Esophagus muscularis mucosa (tissue), 4 donors: ENCODE results near the gene POLR3C. TPM values are rescaled to one million over a fixed set of nuclear protein-coding genes. Genes with fewer than 3 reads are reported as not detected.
"Not testable (repeated sequence)": the region's sequence is repeated elsewhere in the genome, so short reads cannot be mapped to it uniquely, and the experiment has no call there.

Source experiments
- DNase-seq: peaks from one replicate; pipeline ENCODE4 v3.0.0-alpha.2; 2017; ENCODE audit errors: extremely low spot score
- H3K27ac ChIP-seq, 4 donors: fragments of 200-600 bp; sonication (generic); replicated peaks in 1 of 4; 1 replicate in 3 of 4; 2 replicates in 1 of 4; pipeline ENCODE4 v1.5.1; 2016 to 2019; ENCODE audit warnings: mild to moderate bottlenecking in 1 of 4
- H3K27me3 ChIP-seq, 4 donors: fragments of 200-600 bp; sonication (generic); one replicate each; pipeline versions ENCODE4 v1.5.1 to v1.6.0; 2016 to 2019
- H3K36me3 ChIP-seq, 4 donors: fragments of 200-600 bp; sonication (generic); one replicate each; pipeline ENCODE4 v1.5.1; 2016 to 2019
- H3K4me1 ChIP-seq, 4 donors: fragments of 200-600 bp; sonication (generic); one replicate each; pipeline ENCODE4 v1.5.1; 2016 to 2019
- H3K4me3 ChIP-seq, 4 donors: fragments of 200-600 bp; sonication (generic); 1 replicate in 2 of 4; 2 replicates in 2 of 4; pipeline ENCODE4 v1.5.1; 2016 to 2019; ENCODE audit warnings: mild to moderate bottlenecking in 4 of 4, moderate library complexity in 1 of 4
- H3K9me3 ChIP-seq, 4 donors: fragments of 200-600 bp; sonication (generic); 1 replicate in 3 of 4; 2 replicates in 1 of 4; pipeline ENCODE4 v1.5.1; 2016 to 2019
- CTCF ChIP-seq, 3 experiments: fragments of 200-600 bp in 2 of 3; fragments of 450-650 bp in 1 of 3; sonication (generic) in 2 of 3; IDR thresholded peaks; one replicate each; pipeline ENCODE4 v1.5.1; 2017 to 2019; ENCODE audit warnings: antibody characterized with exemption in 3 of 3, mild to moderate bottlenecking in 2 of 3, moderate library complexity in 1 of 3
- EP300 ChIP-seq: sonication (generic); formaldehyde crosslinking; IDR thresholded peaks from one replicate; pipeline ENCODE4 v1.6.1; 2017; ENCODE audit warnings: antibody characterized with exemption
- POLR2A ChIP-seq: fragments of 450-650 bp; IDR thresholded peaks from one replicate; pipeline ENCODE4 v1.6.1; 2017; ENCODE audit warnings: antibody characterized with exemption, moderate library complexity, mild to moderate bottlenecking, low read depth
- POLR2AphosphoS5 ChIP-seq, 2 donors: sonication (generic); formaldehyde crosslinking; IDR thresholded peaks; one replicate each; pipeline ENCODE4 v1.6.1; 2017; ENCODE audit warnings: antibody characterized with exemption in 2 of 2
- WGBS: methylation state at CpG from one replicate; pipeline ENCODE4 v1.1.5; 2018; 5-methylcytosine and 5-hydroxymethylcytosine counted together
- intact Hi-C: fragments of 100-400 bp; cut with DNase I; formaldehyde crosslinking; loops from one replicate; pipeline ENCODE4 v1.15.1; 2023
- total RNA-seq, 4 donors: library from RNA; depleted of rRNA; stranded (reverse); fragments of >200 nt; gene quantifications; one replicate each; pipeline versions ENCODE4 v1.1.0 to v1.2.1, GENCODE V29; 2016

Gene POLR3C
- total RNA-seq, 4 donors from 2014 or later = 22.3 to 34.1 (median 27.8) TPM

DNA sequence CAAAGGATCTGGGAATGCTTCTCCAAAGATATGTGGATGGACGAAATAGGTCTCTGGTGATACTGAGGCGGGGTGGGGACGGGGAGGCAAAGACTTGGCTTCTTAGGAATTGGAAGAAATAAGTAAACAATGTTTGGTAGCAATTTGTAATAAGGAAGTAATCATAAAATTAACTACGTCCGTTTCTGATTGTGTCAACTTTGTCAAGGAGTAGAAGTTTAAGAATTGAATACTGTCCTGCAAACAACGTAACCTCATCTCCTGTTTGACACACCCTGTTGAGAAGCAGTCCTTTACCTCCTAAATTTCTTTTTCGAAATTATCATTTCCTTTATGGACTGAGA, 471 bp downstream of the POLR3C start:
- H3K9me3 ChIP-seq = no peaks in the 10 kb centered on the region
- WGBS = 1% methylated on average over 7 of the region's 7 CpGs
- H3K36me3 ChIP-seq = peaks cover 16 to 40% (median 35%) of the 10 kb centered on the region in 4 donors
- intact Hi-C loops = loop anchor here (10.0 kb wide), 1 partner anchor 70 kb away; no protein-coding TSS in a partner anchor
- H3K27ac ChIP-seq = peak overlapping the region; percentile 90 to 95 (median 90)
- peaks cover 8 to 28% (median 26%) of the 10 kb centered on the region in 4 donors for H3K4me1 ChIP-seq
- DNase-seq = no peak
- TF ChIP-seq POLR2AphosphoS5 (IDR thresholded peaks at IDR 0.05) = no peak
- TF ChIP-seq POLR2A = no peak
- TF ChIP-seq EP300 = no peak
- no peak for TF ChIP-seq CTCF (IDR thresholded peaks at IDR 0.05)
- H3K4me3 ChIP-seq = peak overlapping the region; percentile 65 to 89 (median 84)
- H3K27me3 ChIP-seq = no peaks in the 10 kb centered on the region

DNA sequence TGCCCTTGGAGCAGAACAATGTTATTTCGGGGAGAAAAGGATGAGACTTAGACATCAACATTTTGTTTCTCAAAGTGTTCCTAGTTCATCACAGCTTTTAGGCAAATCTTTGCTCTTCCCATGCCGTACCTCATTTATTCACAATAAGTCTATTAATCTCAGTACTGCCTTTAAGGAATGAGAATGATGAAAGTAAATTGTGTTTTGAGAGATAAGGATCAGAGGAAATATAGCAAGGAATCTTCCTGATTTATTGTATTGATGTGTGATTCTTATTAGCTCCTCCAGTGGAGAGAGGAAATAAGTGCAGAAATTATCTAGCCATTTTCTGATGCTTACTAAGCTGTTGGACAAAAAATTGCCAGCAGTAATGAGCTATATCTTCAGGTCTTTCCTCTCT, 2.0 kb downstream of the POLR3C start:
- intact Hi-C loops = loop anchor here (5.0 to 10.0 kb wide), 2 partner anchors 39 to 71 kb away; no protein-coding TSS in a partner anchor
- Histone ChIP-seq H3K9me3 (no peaks in the 10 kb centered on the region), H3K36me3 (peaks cover 29 to 55% (median 51%) of the 10 kb centered on the region in 4 donors), H3K27ac (no peak overlapping the region), H3K4me1 (peaks cover 8 to 27% (median 23%) of the 10 kb centered on the region in 4 donors), H3K4me3 (no peak overlapping the region), H3K27me3 (no peaks in the 10 kb centered on the region)
- WGBS = 87% methylated on average over 2 of the region's 2 CpGs
- no peak for DNase-seq
- TF ChIP-seq POLR2AphosphoS5 (IDR thresholded peaks at IDR 0.05) = no peak
- TF ChIP-seq POLR2A = no peak
- TF ChIP-seq CTCF (IDR thresholded peaks at IDR 0.05) = no peak
- no peak for TF ChIP-seq EP300

DNA sequence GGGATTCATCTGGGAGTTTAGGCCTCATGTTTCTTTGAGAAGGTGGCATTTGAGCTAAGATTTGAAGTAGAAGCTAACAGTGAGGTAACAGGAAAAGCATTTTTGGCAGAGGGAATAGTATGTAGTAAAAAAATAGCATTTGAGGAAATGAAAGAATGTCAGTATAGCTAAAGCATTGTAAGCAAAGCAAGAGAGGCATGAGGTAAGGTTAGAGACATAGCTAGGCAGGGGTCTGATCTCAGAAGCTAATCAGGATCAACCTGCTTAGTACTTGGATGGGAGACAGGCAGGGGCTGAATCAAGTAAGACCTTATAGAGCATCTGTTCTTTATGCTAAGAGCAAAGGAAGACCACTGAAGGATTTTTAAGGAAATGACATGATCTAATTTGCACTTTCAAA, 4.0 kb downstream of the POLR3C start:
- intact Hi-C loops = loop anchor here (5.0 to 10.0 kb wide), 2 partner anchors 41 to 73 kb away; no protein-coding TSS in a partner anchor

DNA sequence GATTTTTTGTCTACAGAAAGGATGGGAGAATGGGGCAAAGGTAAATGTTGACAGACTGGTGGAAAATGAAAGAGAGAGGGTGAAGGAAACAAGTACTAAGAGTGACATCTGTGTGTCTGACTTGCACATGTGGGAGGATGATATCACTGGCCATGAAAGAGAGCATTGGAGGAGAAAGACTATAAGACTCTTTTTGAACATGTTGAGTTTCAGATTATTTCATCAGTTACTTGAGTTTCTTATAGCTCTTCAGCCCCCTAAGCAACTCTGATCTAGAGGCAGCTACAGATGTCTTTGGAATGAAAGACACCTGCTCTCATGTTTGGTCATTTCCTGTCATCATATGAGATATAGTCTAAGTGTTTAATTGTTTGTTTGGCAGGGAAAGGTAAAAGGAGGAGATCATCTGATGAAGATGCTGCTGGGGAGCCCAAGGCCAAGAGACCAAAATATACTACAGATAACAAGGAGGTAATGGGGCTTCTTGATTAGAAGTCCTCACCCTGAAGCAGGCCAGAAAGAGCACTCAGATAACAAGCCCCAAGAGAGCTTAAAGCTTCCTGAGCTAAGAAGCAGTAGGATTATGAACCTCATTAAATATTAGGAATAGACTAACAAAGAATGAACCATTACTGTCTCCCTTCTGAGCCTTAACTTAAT, 4.5 kb downstream of the POLR3C start:
- Histone ChIP-seq H3K4me3 (no peak overlapping the region), H3K9me3 (no peaks in the 10 kb centered on the region), H3K27me3 (no peaks in the 10 kb centered on the region), H3K4me1 (peaks cover 8 to 24% (median 19%) of the 10 kb centered on the region in 4 donors), H3K27ac (no peak overlapping the region), H3K36me3 (peaks cover 48 to 80% (median 75%) of the 10 kb centered on the region in 4 donors)
- intact Hi-C loops = loop anchor here (5.0 to 10.0 kb wide), 2 partner anchors 41 to 74 kb away; no protein-coding TSS in a partner anchor
- TF ChIP-seq EP300 (no peak), CTCF (IDR thresholded peaks at IDR 0.05) (no peak), POLR2A (no peak)
- DNase-seq = no peak

More for the DNA sequence above, 4.0 kb downstream of the POLR3C start:
- TF ChIP-seq POLR2AphosphoS5 (IDR thresholded peaks at IDR 0.05) (no peak), CTCF (IDR thresholded peaks at IDR 0.05) (no peak), EP300 (no peak), POLR2A (no peak)
- Histone ChIP-seq H3K9me3 (no peaks in the 10 kb centered on the region), H3K27me3 (no peaks in the 10 kb centered on the region), H3K4me1 (peaks cover 8 to 24% (median 19%) of the 10 kb centered on the region in 4 donors), H3K27ac (no peak overlapping the region), H3K36me3 (peaks cover 43 to 74% (median 70%) of the 10 kb centered on the region in 4 donors), H3K4me3 (no peak overlapping the region)
- no peak for DNase-seq

GRCh38 chr1:145830810-145831209, 6.8 kb downstream of the POLR3C start:
- H3K4me3 ChIP-seq, H3K27ac ChIP-seq, intact Hi-C loops, DNase-seq, H3K27me3 ChIP-seq, H3K9me3 ChIP-seq: not testable (repeated sequence)
- Histone ChIP-seq H3K36me3 (peaks cover 71 to 100% (median 97%) of the 10 kb centered on the region in 4 donors), H3K4me1 (peaks cover 0 to 11% (median 7%) of the 10 kb centered on the region in 4 donors)
- WGBS = 93% methylated on average over 2 of the region's 2 CpGs
